ENCODE results near the gene DUSP1. TPM values are rescaled to one million over a fixed set of nuclear protein-coding genes. Genes with fewer than 3 reads are reported as not detected.

Gene DUSP1
- total RNA-seq, 2 donors from 2014 or later, result 14.5 to 24.5 TPM

GRCh38 chr5:172758834-172759149, 12.2 kb downstream of the DUSP1 start:
- H3K36me3 Mint-ChIP-seq (ENCODE audit: insufficient read depth in 2 of 2), result peaks cover 0 to 4% of the 10 kb centered on the region in 2 donors
- no peaks in the 10 kb centered on the region for H3K27me3 Mint-ChIP-seq (ENCODE audit: low read depth)
- no peak overlapping the region for H3K4me3 Mint-ChIP-seq
- DNase-seq (no peak), ATAC-seq (replicated peaks in 1 of 2) (no peak)
- peaks cover 0 to 5% of the 10 kb centered on the region in 2 donors for H3K9me3 Mint-ChIP-seq
- no peak overlapping the region for H3K27ac Mint-ChIP-seq
- H3K4me1 Mint-ChIP-seq (ENCODE audit: low read depth), result no peaks in the 10 kb centered on the region

GRCh38 chr5:172758077-172758833, 12.7 kb downstream of the DUSP1 start:
- peaks cover 0 to 4% of the 10 kb centered on the region in 2 donors for H3K36me3 Mint-ChIP-seq (ENCODE audit: insufficient read depth in 2 of 2)
- ATAC-seq (replicated peaks in 1 of 2), result no peak
- H3K9me3 Mint-ChIP-seq, result peaks cover 0 to 5% of the 10 kb centered on the region in 2 donors
- H3K4me1 Mint-ChIP-seq (ENCODE audit: low read depth), result no peaks in the 10 kb centered on the region
- no peak for DNase-seq
- H3K27ac Mint-ChIP-seq, result no peak overlapping the region
- no peak overlapping the region for H3K4me3 Mint-ChIP-seq
- H3K27me3 Mint-ChIP-seq (ENCODE audit: low read depth), result no peaks in the 10 kb centered on the region

GRCh38 chr5:172757394-172758010, 13.5 kb downstream of the DUSP1 start:
- Mint-ChIP-seq H3K27me3 (ENCODE audit: low read depth) (no peaks in the 10 kb centered on the region), H3K9me3 (peaks cover 0 to 5% of the 10 kb centered on the region in 2 donors), H3K4me3 (no peak overlapping the region), H3K36me3 (ENCODE audit: insufficient read depth in 2 of 2) (peaks cover 0 to 4% of the 10 kb centered on the region in 2 donors), H3K4me1 (ENCODE audit: low read depth) (no peaks in the 10 kb centered on the region), H3K27ac (no peak overlapping the region)
- DNase-seq (no peak), ATAC-seq (replicated peaks in 1 of 2) (no peak)

- H3K9me3 Mint-ChIP-seq, result peaks cover 0 to 5% of the 10 kb centered on the region in 2 donors
- H3K4me3 Mint-ChIP-seq, result no peak overlapping the region
- H3K36me3 Mint-ChIP-seq (ENCODE audit: insufficient read depth in 2 of 2), result peaks cover 0 to 4% of the 10 kb centered on the region in 2 donors
- H3K4me1 Mint-ChIP-seq (ENCODE audit: low read depth), result no peaks in the 10 kb centered on the region
- no peak overlapping the region for H3K27ac Mint-ChIP-seq
- no peak for DNase-seq
- ATAC-seq (replicated peaks in 1 of 2), result no peak
- H3K27me3 Mint-ChIP-seq (ENCODE audit: low read depth), result peaks cover 5% of the 10 kb centered on the region
Measured at GRCh38 chr5:172756764-172757393, 14.1 kb downstream of the DUSP1 start.

- peaks cover 7% of the 10 kb centered on the region for H3K27me3 Mint-ChIP-seq (ENCODE audit: low read depth)
- peaks cover 0 to 2% of the 10 kb centered on the region in 2 donors for H3K9me3 Mint-ChIP-seq
- ATAC-seq (replicated peaks in 1 of 2), result no peak
- no peak for DNase-seq
- H3K36me3 Mint-ChIP-seq (ENCODE audit: insufficient read depth in 2 of 2), result peaks cover 0 to 4% of the 10 kb centered on the region in 2 donors
- no peaks in the 10 kb centered on the region for H3K4me1 Mint-ChIP-seq (ENCODE audit: low read depth)
- no peak overlapping the region for H3K27ac Mint-ChIP-seq
- no peak overlapping the region for H3K4me3 Mint-ChIP-seq
Measured at GRCh38 chr5:172754596-172755356, 16.2 kb downstream of the DUSP1 start.

- DNase-seq, result no peak
- Mint-ChIP-seq H3K27me3 (ENCODE audit: low read depth) (peaks cover 7% of the 10 kb centered on the region), H3K36me3 (ENCODE audit: insufficient read depth in 2 of 2) (no peaks in the 10 kb centered on the region), H3K4me1 (ENCODE audit: low read depth) (no peaks in the 10 kb centered on the region), H3K27ac (no peak overlapping the region), H3K4me3 (no peak overlapping the region), H3K9me3 (peaks cover 0 to 2% of the 10 kb centered on the region in 2 donors)
- no peak for ATAC-seq (replicated peaks in 1 of 2)
Measured at GRCh38 chr5:172753101-172753500, 17.9 kb downstream of the DUSP1 start.

- Mint-ChIP-seq H3K4me3 (no peak overlapping the region), H3K27ac (no peak overlapping the region), H3K36me3 (ENCODE audit: insufficient read depth in 2 of 2) (peaks cover 0 to 3% of the 10 kb centered on the region in 2 donors), H3K4me1 (ENCODE audit: low read depth) (no peaks in the 10 kb centered on the region), H3K9me3 (peaks cover 0 to 2% of the 10 kb centered on the region in 2 donors), H3K27me3 (ENCODE audit: low read depth) (peaks cover 7% of the 10 kb centered on the region)
- no peak for DNase-seq
- ATAC-seq (replicated peaks in 1 of 2), result no peak
Measured at GRCh38 chr5:172751761-172752510, 19.1 kb downstream of the DUSP1 start.

- peaks cover 0 to 3% of the 10 kb centered on the region in 2 donors for H3K36me3 Mint-ChIP-seq (ENCODE audit: insufficient read depth in 2 of 2)
- no peaks in the 10 kb centered on the region for H3K9me3 Mint-ChIP-seq
- H3K4me1 Mint-ChIP-seq (ENCODE audit: low read depth), result no peaks in the 10 kb centered on the region
- DNase-seq (no peak), ATAC-seq (replicated peaks in 1 of 2) (no peak)
- H3K27me3 Mint-ChIP-seq (ENCODE audit: low read depth), result peaks cover 7% of the 10 kb centered on the region
- no peak overlapping the region for H3K4me3 Mint-ChIP-seq
- H3K27ac Mint-ChIP-seq, result no peak overlapping the region
Measured at GRCh38 chr5:172749881-172750633, 20.9 kb downstream of the DUSP1 start.

GRCh38 chr5:172749076-172749475, 21.9 kb downstream of the DUSP1 start:
- ATAC-seq (replicated peaks in 1 of 2), result no peak
- peaks cover 0 to 3% of the 10 kb centered on the region in 2 donors for H3K36me3 Mint-ChIP-seq (ENCODE audit: insufficient read depth in 2 of 2)
- no peak for DNase-seq
- no peaks in the 10 kb centered on the region for H3K9me3 Mint-ChIP-seq
- H3K27me3 Mint-ChIP-seq (ENCODE audit: low read depth), result peaks cover 7% of the 10 kb centered on the region
- no peak overlapping the region for H3K27ac Mint-ChIP-seq
- H3K4me3 Mint-ChIP-seq, result no peak overlapping the region
- H3K4me1 Mint-ChIP-seq (ENCODE audit: low read depth), result no peaks in the 10 kb centered on the region

- Mint-ChIP-seq H3K4me3 (no peak overlapping the region), H3K27ac (no peak overlapping the region), H3K27me3 (ENCODE audit: low read depth) (peaks cover 7% of the 10 kb centered on the region), H3K4me1 (ENCODE audit: low read depth) (no peaks in the 10 kb centered on the region), H3K9me3 (no peaks in the 10 kb centered on the region), H3K36me3 (ENCODE audit: insufficient read depth in 2 of 2) (peaks cover 0 to 3% of the 10 kb centered on the region in 2 donors)
- ATAC-seq (replicated peaks in 1 of 2), result no peak
- no peak for DNase-seq
Measured at GRCh38 chr5:172748341-172748843, 22.6 kb downstream of the DUSP1 start.

GRCh38 chr5:172747471-172747870, 23.5 kb downstream of the DUSP1 start:
- H3K4me3 Mint-ChIP-seq, result no peak overlapping the region
- peaks cover 7% of the 10 kb centered on the region for H3K27me3 Mint-ChIP-seq (ENCODE audit: low read depth)
- DNase-seq (no peak), ATAC-seq (replicated peaks in 1 of 2) (no peak)
- H3K36me3 Mint-ChIP-seq (ENCODE audit: insufficient read depth in 2 of 2), result peaks cover 0 to 3% of the 10 kb centered on the region in 2 donors
- no peaks in the 10 kb centered on the region for H3K9me3 Mint-ChIP-seq
- H3K4me1 Mint-ChIP-seq (ENCODE audit: low read depth), result no peaks in the 10 kb centered on the region
- H3K27ac Mint-ChIP-seq, result no peak overlapping the region

GRCh38 chr5:172746725-172747124, 24.3 kb downstream of the DUSP1 start:
- Mint-ChIP-seq H3K9me3 (no peaks in the 10 kb centered on the region), H3K27ac (no peak overlapping the region), H3K36me3 (ENCODE audit: insufficient read depth in 2 of 2) (peaks cover 0 to 3% of the 10 kb centered on the region in 2 donors), H3K27me3 (ENCODE audit: low read depth) (peaks cover under 1% of the 10 kb centered on the region), H3K4me3 (no peak overlapping the region), H3K4me1 (ENCODE audit: low read depth) (no peaks in the 10 kb centered on the region)
- DNase-seq (no peak), ATAC-seq (replicated peaks in 1 of 2) (no peak)

Data from activated T-cell treated with anti-CD3 and anti-CD28 coated beads, Interleukin-2, amount 50 U/mL, for 72 hours (primary cell).